ENCODE measurements around the gene CYSTM1. TPM values are rescaled to one million over a fixed set of nuclear protein-coding genes. Genes with fewer than 3 reads are reported as not detected.

CYSTM1 gene
- total RNA-seq, 1 donor from 2014 or later = 22.4 TPM

- DNase-seq (ENCODE audit: low read depth) (no peak), FAIRE-seq (peak; percentile 23)
- Histone ChIP-seq H3K27me3 (ENCODE audit: control insufficient read depth, insufficient read depth, low read length) (no peaks in the 10 kb centered on the region), H3K36me3 (ENCODE audit: control insufficient read depth, insufficient read depth, low read length) (no peaks in the 10 kb centered on the region), H3K4me3 (ENCODE audit: low read depth, low read length) (no peak overlapping the region)
- no peak for TF ChIP-seq CTCF (IDR thresholded peaks at IDR 0.05; ENCODE audit: insufficient read depth, low read length, severe bottlenecking)
Measured at GRCh38 chr5:140216478-140217074, 41.6 kb downstream of the CYSTM1 start.

GRCh38 chr5:140217299-140218026 lies 42.5 kb downstream of the CYSTM1 start:
- FAIRE-seq = no peak
- H3K4me3 ChIP-seq (ENCODE audit: low read depth, low read length) = no peak overlapping the region

GRCh38 chr5:140219068-140219991 lies 44.3 kb downstream of the CYSTM1 start:
- no peak for TF ChIP-seq CTCF (IDR thresholded peaks at IDR 0.05; ENCODE audit: insufficient read depth, low read length, severe bottlenecking)
- Histone ChIP-seq H3K27me3 (ENCODE audit: control insufficient read depth, insufficient read depth, low read length) (no peaks in the 10 kb centered on the region), H3K36me3 (ENCODE audit: control insufficient read depth, insufficient read depth, low read length) (no peaks in the 10 kb centered on the region), H3K4me3 (ENCODE audit: low read depth, low read length) (no peak overlapping the region)
- FAIRE-seq = no peak
- no peak for DNase-seq (ENCODE audit: low read depth)

More at GRCh38 chr5:140217299-140218026, 42.5 kb downstream of the CYSTM1 start:
- no peak for DNase-seq (ENCODE audit: low read depth)
- Histone ChIP-seq H3K36me3 (ENCODE audit: control insufficient read depth, insufficient read depth, low read length) (no peaks in the 10 kb centered on the region), H3K27me3 (ENCODE audit: control insufficient read depth, insufficient read depth, low read length) (no peaks in the 10 kb centered on the region)
- TF ChIP-seq CTCF (IDR thresholded peaks at IDR 0.05; ENCODE audit: insufficient read depth, low read length, severe bottlenecking) = no peak

GRCh38 chr5:140220032-140220697 lies 45.2 kb downstream of the CYSTM1 start:
- TF ChIP-seq CTCF (IDR thresholded peaks at IDR 0.05; ENCODE audit: insufficient read depth, low read length, severe bottlenecking) = no peak
- peak; percentile 58 for DNase-seq (ENCODE audit: low read depth)

GRCh38 chr5:140220698-140221064 lies 45.7 kb downstream of the CYSTM1 start:
- no peaks in the 10 kb centered on the region for H3K36me3 ChIP-seq (ENCODE audit: control insufficient read depth, insufficient read depth, low read length)
- no peak overlapping the region for H3K4me3 ChIP-seq (ENCODE audit: low read depth, low read length)
- FAIRE-seq (no peak), DNase-seq (ENCODE audit: low read depth) (peak; percentile 27)
- no peak for TF ChIP-seq CTCF (IDR thresholded peaks at IDR 0.05; ENCODE audit: insufficient read depth, low read length, severe bottlenecking)
- no peaks in the 10 kb centered on the region for H3K27me3 ChIP-seq (ENCODE audit: control insufficient read depth, insufficient read depth, low read length)

More at GRCh38 chr5:140220032-140220697, 45.2 kb downstream of the CYSTM1 start:
- peak; percentile 64 for FAIRE-seq
- H3K27me3 ChIP-seq (ENCODE audit: control insufficient read depth, insufficient read depth, low read length) = no peaks in the 10 kb centered on the region
- H3K4me3 ChIP-seq (ENCODE audit: low read depth, low read length) = no peak overlapping the region
- H3K36me3 ChIP-seq (ENCODE audit: control insufficient read depth, insufficient read depth, low read length) = no peaks in the 10 kb centered on the region
